ENCODE measurements around the gene GNAS-AS1.

The GNAS-AS1 gene

GRCh38 chr20:58808271-58809046, 42.2 kb downstream of the GNAS-AS1 start:
- no peak for DNase-seq (ENCODE audit: low spot score)

DNA sequence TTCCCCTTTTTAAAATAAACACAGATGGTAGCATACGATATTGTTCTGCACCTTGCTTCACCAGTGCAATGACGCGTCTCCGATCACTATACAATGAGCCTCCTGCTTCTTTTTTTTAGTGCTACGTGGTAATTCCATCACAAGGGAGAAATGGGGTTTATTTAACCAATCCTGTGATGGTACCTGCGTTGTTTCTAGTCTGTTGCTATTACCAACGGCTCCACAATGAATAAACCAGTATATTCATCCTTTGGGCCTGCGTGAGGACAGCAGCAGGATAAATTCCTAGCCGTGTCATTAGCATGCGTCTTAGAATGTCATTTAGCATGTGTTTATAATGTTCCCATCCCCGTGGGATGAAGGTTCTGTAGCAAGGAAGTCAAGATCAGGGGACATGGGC, 42.9 kb downstream of the GNAS-AS1 start:
- no peak for DNase-seq (ENCODE audit: low spot score)

DNA sequence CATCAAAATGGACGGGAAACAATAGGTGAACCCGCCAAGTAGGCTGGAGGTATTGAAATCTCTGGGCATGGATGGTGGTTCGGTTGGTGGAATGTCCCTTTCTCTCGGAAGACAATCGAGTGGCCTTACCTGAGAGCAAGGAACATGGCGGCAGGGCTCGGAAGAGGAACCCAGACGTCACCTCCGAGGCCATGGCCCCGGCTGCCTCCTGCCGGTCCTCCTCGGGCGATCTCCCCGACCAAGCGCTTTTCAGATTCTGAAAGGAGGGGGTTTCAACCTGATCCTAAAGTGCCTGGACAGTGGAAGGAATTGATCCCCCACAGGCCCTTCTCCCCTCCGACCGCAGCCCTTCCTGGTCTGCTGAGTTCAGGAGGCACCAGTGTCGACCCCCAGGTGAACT, 47.2 kb downstream of the GNAS-AS1 start:
- no peak for DNase-seq (ENCODE audit: low spot score)

GRCh38 chr20:58802061-58802460, 48.6 kb downstream of the GNAS-AS1 start:
- no peak for DNase-seq (ENCODE audit: low spot score)

- DNase-seq (ENCODE audit: low spot score): no peak
Observed at GRCh38 chr20:58800134-58800871, 50.4 kb downstream of the GNAS-AS1 start.

DNA sequence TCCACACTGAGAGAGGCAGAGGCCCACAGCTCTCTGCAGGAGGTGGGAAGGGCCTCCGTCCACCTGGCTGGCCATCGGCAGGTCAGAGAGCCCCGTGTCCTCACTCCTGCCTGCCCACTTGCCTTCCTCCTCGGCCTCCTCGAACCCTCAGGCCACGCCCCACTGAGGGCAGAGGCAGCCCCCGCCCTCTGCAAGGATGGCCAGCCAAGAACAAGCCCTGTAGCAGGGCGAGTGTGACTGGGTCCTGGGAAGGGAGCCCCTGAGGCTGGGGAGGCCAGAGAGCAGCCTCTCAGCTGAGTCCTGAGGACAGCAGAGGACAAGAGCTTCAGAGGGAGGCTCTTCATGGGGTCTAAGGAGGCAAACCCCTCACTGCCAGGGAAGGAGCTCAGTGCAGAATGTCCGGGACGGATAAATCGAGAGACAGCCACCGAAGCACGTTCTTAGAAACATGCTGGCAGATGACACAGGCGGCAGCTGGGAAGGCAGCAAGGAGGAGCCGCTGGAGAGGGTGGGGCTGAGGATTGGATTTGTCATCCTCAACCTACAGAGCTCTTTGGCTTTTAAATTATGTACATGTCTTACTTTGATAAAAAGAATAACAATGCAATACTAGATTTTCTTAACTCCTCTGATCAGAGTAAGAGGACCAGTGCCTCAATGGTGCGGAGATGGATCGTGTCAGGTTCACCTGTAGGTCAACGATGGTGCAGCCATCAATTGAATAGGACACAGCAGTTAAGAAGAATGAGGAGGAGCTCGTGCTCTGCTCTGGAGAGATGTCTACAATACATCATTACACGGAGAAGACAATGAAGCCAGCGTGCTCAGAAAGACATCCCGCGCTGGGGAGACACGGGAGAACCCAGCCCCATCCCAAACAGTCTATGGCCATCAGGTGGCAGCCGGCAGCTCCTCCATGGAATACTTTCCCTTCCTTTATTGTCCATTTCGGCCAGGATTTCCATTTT, 53.0 kb downstream of the GNAS-AS1 start:
- no peak for DNase-seq (ENCODE audit: low spot score)

DNA sequence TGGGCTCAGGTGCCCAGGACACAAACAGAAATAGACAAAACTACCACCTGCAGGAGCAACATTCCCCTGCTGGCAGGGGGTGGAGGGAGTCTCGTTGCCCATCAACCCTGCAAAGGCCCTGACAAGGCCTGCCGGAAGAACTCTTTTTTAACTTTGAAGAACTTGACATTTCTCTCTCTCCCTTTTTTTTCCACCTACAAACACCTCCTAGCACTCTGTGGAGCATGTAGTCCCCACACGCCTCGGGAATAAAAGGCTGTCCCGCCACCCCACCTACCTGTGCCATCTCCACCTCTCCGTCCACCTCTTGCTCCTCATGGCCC, 54.8 kb downstream of the GNAS-AS1 start:
- DNase-seq (ENCODE audit: low spot score): no peak

GRCh38 chr20:58795181-58795922, 55.4 kb downstream of the GNAS-AS1 start:
- no peak for DNase-seq (ENCODE audit: low spot score)

DNA sequence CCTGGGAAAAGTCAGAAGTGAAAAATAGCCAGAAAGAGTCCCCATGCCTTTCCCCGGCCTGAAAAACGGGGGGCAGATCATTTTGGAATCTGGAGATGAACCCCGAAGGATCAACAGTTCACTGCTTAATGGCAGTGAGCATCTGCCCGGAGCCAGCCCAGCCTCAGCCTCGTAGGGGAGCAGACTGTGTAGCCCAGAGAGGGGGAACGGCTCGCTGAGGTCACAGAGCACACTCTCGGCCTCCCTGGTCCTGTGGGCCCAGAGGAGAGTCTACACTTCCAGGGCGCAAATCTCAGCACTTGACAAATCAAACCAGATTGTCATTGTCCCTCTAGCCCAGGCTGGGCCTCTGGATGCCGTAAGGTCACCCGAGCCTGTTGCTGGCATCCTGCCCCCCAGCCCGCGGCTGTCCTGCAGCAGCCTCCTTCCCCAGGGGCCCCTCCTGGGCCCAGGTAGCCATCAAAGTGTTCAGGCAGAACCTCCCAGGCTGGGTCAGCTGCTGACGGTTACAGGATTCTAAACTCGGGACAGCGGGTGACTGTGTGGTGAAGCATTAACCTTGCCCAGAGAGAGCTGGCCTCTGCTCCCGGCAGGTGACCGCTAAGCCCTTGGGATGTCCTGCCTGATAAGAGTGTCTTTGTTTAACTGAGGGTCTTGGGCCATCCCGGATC, 56.1 kb downstream of the GNAS-AS1 start:
- DNase-seq (ENCODE audit: low spot score): no peak

- DNase-seq (ENCODE audit: low spot score): no peak
Observed at GRCh38 chr20:58793512-58794420, 56.9 kb downstream of the GNAS-AS1 start.

DNA sequence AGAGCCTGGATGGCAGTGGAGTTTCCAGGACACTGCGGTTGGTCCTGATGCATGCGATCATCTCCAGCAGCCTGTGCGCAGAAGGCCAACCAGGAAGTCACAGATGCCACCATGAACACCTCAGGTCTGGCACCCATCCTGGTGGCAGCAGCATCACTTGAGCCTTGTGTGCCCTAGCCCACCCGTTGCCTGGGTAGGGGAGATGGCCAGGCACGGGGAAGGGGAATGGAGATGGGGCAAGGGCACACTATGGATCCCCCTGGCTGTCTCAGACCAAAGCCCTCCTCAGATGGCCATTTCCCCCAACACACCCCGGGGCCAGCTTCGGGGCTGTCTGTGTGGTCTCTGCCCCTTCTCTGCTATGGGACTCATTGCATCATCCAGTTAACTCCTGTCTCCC, 58.3 kb downstream of the GNAS-AS1 start:
- DNase-seq (ENCODE audit: low spot score): no peak

DNA sequence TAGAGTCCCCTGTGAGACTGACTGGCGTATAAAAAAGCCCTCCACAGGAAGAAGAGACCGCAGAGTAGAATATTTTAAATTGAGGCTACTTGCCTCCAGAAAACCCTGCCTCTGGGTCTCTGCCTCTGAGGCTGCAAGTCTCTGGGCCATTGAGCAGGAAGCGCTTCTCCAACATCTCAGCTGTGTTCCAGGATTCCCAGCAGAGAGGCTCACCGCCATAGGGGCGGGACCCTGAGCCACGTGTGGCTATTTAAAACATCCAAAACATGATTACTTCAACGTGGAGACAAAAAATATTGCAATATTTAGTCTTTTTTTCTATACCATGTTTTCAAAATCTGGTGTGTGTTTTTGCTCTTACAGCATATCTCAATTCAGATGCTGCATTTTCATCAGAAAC, 59.4 kb downstream of the GNAS-AS1 start:
- no peak for DNase-seq (ENCODE audit: low spot score)

DNA sequence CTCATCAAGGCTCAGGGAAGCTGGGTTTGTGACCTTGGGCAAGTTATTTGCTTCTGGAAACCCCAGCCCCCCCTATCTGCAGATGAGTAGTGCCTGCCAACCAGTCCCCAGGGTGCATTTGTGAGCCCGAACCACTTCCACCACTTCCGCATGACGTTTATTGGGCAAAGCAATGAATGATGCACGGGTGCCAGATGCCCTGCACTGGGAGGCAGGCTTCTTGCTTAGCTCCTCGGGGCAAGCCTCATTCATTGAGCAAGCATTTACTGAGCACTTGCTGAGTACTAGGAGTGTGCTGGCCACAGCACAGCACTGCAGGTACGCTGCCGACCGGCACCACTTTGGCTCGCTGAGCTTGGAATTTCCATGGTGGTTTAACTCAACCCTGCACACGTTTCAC, 60.2 kb downstream of the GNAS-AS1 start:
- no peak for DNase-seq (ENCODE audit: low spot score)

DNA sequence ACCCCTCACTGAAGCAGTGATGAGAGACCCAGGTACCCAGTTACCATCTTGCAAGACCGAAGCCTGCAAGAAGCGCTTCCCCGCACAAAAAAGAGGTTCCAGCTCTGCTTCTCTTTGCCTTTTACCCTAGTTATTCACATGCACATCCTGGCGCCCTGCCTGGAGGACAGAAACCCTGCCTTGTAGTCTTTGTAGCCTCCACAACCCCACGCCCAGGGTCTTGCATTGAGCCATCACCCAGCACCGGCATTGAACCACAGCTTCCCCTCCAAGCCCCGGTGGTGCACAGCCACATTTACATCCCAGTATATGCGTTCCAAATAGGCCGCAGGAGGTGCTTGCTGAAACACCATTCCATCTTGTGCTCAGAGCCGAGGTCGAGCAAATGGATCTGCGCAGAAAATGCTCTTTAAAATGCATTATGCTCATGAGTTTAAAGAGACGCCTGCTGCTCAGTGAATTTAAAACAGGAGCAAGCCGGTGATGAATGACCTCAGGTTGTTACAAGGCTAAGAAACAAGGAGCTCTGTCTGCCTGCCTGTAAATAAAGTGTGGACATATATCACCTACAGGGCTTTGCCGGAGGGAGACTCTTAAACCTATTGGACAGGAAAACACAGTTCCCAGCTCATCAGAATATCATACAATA, 61.7 kb downstream of the GNAS-AS1 start:
- DNase-seq (ENCODE audit: low spot score): no peak

DNA sequence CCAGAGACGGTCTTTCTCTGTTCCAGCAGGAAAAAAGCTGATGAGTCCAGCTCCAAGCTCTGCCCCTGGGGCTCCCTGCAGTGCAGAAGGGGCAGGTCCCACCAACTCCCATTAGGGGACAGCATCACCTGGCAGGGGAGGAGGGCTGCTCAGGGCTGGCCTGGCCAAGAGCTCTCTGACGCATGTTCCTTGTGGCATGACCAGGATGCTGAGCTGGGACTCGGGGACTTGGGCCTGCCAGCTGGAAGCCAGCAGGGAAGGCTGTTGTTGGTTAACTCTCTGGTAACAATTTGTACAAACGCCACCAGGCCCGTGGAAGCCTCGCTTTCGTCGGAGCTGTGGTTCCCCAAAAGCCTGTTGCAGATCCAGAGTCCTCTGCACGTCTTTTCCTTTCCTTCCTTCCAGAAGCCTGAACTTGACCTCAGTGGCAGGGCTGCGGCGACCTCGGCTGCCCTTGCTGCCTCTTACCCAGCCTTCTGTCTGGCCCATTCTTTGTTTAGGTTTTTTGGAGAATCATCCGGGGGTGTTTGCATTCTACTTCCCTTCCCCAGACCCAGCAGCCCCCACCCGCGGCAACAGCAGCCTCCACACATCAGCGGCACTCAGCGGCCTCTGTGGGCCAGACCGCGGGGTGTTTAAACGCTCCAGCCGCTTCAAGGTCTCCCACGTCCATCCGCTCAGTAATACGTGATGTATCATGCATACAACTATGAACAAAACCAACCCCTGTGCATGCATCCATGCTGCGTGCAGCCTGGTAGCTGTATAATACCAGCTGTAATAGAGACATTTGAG, 63.3 kb downstream of the GNAS-AS1 start:
- no peak for DNase-seq (ENCODE audit: low spot score)

DNA sequence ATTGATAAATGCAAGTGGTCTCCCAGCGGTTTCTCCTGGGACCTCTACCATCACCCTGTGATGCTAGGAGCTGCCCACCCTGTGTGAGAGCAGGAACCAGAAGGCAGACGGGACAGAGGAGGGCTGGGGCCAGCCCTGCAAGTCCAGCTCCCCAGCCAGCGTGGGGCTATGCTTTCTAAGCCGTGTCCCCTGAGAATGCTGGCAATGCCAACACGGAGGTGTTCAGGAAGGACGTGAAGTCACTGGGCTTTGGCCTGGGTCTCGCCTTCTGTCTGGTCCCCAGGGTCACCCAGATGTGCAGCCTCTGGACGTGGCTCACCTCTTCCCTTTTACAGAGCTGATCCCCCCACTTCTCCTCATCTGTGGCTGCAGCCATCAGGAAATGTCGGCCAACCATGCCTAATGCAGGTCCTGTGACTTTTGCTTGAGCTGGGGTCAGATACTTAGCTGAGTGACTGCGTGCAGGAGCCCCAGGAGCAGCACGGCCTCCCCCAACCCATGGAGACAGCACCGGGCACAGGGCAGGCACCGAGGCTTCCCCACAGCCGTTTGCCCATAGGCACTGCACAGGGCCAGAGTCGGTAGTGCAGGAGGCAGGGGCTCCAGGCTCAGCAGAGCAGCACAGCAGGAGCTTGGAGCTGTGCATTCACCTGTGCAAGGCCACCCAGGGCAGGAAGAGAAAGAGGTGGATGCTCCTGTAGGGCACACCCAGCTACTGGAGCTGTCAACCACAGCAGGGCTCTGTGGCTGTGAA, 66.2 kb downstream of the GNAS-AS1 start:
- no peak for DNase-seq (ENCODE audit: low spot score)

DNA sequence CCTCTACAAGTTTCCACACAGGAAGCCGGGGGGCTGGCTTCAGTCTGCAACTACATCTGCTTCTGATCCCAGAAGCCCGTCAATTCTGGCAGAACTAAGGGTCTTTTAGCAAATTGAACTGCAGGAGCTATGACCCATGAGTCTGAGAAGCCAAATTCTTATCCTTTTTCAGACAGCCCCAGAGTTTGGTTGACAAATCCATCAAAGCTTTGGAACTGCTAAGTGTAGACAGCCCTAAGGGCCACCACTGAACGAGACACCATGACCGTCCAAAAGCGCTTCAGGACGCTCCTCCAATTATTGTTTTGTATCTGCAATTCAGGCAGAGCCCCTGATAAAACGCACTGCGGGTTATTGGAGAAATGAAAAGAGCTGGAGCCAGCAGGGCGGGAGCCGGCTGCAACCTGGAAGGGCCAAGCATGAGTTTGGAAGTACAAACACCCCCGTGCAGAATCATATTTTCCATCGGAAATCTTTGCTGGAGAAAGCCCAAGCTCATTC, 67.1 kb downstream of the GNAS-AS1 start:
- DNase-seq (ENCODE audit: low spot score): no peak

DNA sequence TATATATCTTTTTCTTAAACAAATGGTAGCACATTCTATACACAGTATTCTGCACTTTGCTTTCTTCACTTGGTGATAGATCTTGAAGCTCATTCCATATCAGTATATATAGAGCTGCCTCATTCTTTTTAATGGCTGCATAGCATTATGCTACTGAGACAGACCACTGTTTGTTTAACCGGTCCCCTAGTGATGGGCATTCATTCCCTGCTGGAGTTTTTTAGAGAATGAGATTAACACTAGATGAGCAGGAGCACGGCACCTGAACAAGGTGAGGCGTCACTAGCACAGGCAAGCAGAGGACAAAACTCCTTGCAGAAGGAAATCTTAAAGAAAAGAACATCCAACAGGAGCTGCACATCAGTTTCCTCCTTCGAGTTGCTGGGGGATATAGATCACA, 69.6 kb downstream of the GNAS-AS1 start:
- no peak for DNase-seq (ENCODE audit: low spot score)

Measured in HuH-7 (cell line).